ENCODE data around the gene PRRC2C. TPM values are rescaled to one million over a fixed set of nuclear protein-coding genes. Genes with fewer than 3 reads are reported as not detected.
A peak's percentile ranks its signal among the peaks of the same experiment; 100 is the strongest.

Gene PRRC2C
- total and polyA plus RNA-seq, 2 of the 13 experiments (the other 11 are each of a cell fraction or from before 2014, with no cell fraction given), result 46.2 to 57.0 TPM

DNA sequence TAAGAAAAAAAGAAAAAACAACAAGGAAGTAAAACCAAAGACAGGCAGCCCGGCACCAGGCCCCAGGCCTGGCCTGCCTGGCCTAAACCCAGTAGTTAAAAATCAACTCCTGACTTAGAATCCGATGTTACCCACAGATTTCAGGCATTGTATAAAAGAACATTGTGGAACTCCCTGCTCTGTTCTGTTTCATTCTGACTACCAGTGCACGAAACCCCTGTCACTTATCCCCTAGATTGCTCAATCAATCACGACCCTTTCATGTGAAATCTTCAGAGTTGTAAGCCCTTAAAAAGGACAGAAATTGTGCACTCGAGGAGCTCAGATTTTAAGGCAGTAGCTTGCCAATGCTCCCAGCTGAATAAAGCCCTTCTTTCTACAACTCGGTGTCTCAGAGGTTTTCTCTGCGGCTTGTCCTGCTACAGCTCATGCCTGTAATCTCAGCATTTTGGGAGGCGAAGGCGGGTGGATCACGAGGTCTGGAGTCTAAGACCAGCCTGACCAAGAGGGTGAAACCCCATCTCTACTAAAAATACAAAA lies 121.1 kb downstream of the PRRC2C start:
- Histone ChIP-seq H3K4me3 (replicated peaks in 1 of 3; ENCODE audit: insufficient read depth in 1 of 3, low read depth in 2 of 3, low read length in 3 of 3) (no peak overlapping the region), H3K9ac (ENCODE audit: insufficient read depth, low read depth, low read length) (no peak overlapping the region), H3K27ac (ENCODE audit: extremely low read length, insufficient read depth, low read length) (no peak overlapping the region), H4K20me1 (ENCODE audit: insufficient read depth, low read length) (no peaks in the 10 kb centered on the region), H3K4me2 (ENCODE audit: low read depth, low read length) (peak overlapping the region; percentile 55), H3K79me2 (ENCODE audit: insufficient read depth, low read length) (no peaks in the 10 kb centered on the region), H3K9me3 (ENCODE audit: low read length) (no peaks in the 10 kb centered on the region), H2AFZ (ENCODE audit: low read length) (no peak overlapping the region), H3K36me3 (replicated peaks in 1 of 2; ENCODE audit: control insufficient read depth in 1 of 2, insufficient read depth in 2 of 2, low read length in 2 of 2) (no peaks in the 10 kb centered on the region), H3K27me3 (ENCODE audit: control insufficient read depth in 1 of 2, insufficient read depth in 2 of 2, low read length in 2 of 2) (no peaks in the 10 kb centered on the region), H3K4me1 (ENCODE audit: insufficient read depth, low read length) (no peaks in the 10 kb centered on the region)
- no peak for TF ChIP-seq MXI1 (IDR thresholded peaks at IDR 0.05; ENCODE audit: borderline replicate concordance, low read depth, low read length)
- TF ChIP-seq ISX (CRISPR knock-in tag; conservative IDR thresholded peaks at IDR 0.05), result no peak
- TF ChIP-seq ZNF598 (CRISPR knock-in tag; IDR thresholded peaks at IDR 0.05; ENCODE audit: borderline replicate concordance), result no peak
- no peak for TF ChIP-seq EED (CRISPR knock-in tag; IDR thresholded peaks at IDR 0.05)
- no peak for TF ChIP-seq TBL1XR1 (IDR thresholded peaks at IDR 0.05; ENCODE audit: borderline replicate concordance, low read length, partially characterized antibody)
- no peak for TF ChIP-seq ZNF460 (CRISPR knock-in tag; IDR thresholded peaks at IDR 0.05; ENCODE audit: borderline replicate concordance)
- no peak for TF ChIP-seq ZFP37 (CRISPR knock-in tag; IDR thresholded peaks at IDR 0.05; ENCODE audit: borderline replicate concordance)
- TF ChIP-seq, protein P1, sequence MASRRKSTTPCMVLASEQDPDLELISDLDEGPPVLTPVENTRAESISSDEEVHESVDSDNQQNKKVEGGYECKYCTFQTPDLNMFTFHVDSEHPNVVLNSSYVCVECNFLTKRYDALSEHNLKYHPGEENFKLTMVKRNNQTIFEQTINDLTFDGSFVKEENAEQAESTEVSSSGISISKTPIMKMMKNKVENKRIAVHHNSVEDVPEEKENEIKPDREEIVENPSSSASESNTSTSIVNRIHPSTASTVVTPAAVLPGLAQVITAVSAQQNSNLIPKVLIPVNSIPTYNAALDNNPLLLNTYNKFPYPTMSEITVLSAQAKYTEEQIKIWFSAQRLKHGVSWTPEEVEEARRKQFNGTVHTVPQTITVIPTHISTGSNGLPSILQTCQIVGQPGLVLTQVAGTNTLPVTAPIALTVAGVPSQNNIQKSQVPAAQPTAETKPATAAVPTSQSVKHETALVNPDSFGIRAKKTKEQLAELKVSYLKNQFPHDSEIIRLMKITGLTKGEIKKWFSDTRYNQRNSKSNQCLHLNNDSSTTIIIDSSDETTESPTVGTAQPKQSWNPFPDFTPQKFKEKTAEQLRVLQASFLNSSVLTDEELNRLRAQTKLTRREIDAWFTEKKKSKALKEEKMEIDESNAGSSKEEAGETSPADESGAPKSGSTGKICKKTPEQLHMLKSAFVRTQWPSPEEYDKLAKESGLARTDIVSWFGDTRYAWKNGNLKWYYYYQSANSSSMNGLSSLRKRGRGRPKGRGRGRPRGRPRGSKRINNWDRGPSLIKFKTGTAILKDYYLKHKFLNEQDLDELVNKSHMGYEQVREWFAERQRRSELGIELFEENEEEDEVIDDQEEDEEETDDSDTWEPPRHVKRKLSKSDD (CRISPR knock-in tag; IDR thresholded peaks at IDR 0.05; ENCODE audit: low read depth), result no peak
- no peak for TF ChIP-seq DNMT1 (CRISPR knock-in tag; IDR thresholded peaks at IDR 0.05)
- no peak for TF ChIP-seq MAFK (conservative IDR thresholded peaks at IDR 0.05 in 1 of 2, IDR thresholded peaks at IDR 0.05 in 1 of 2; ENCODE audit: low read length in 2 of 2)
- no peak for TF ChIP-seq KAT2B (IDR thresholded peaks at IDR 0.05; ENCODE audit: borderline replicate concordance, low read depth, low read length)
- no peak for TF ChIP-seq MIER3 (CRISPR knock-in tag; IDR thresholded peaks at IDR 0.05; ENCODE audit: borderline replicate concordance)
- no peak for TF ChIP-seq ZNF34 (CRISPR knock-in tag; IDR thresholded peaks at IDR 0.05; ENCODE audit: borderline replicate concordance)
- TF ChIP-seq MAX (IDR thresholded peaks at IDR 0.05), result no peak
- TF ChIP-seq FOXP4 (CRISPR knock-in tag; IDR thresholded peaks at IDR 0.05), result no peak
- no peak for TF ChIP-seq ZNF740 (CRISPR knock-in tag; IDR thresholded peaks at IDR 0.05)
- TF ChIP-seq KLF12 (CRISPR knock-in tag; IDR thresholded peaks at IDR 0.05; ENCODE audit: borderline replicate concordance), result no peak
- no peak for TF ChIP-seq ZNF788 (CRISPR knock-in tag; IDR thresholded peaks at IDR 0.05; ENCODE audit: borderline replicate concordance)
- WGBS (ENCODE audit: low lambda C conversion rate), result 22% methylated on average over 9 of the region's 10 CpGs
- intact Hi-C loops (cut with micrococcal nuclease; ENCODE audit: unreplicated experiment), result no loop called here
- CTCF ChIA-PET (ENCODE audit: low intra/inter-chr PET ratio, low total read pairs), result no interaction called here
- POLR2A ChIA-PET, result interaction anchor here (1.7 kb wide), 1 partner anchor 16 kb away, joined by 3 read pairs; the partner anchor contains the start of gene MYOCOS
- ATAC-seq, result no peak
- no peak for FAIRE-seq
- in situ Hi-C loops (cut with HindIII; ENCODE audit: extremely low pct_ligation_motif_present, low pct_unique_long_range_greater_than_20kb), result no loop called here
- BruUV-seq (replicated peaks), result no TSS peak
- no peak for DNase-seq (ENCODE audit: low spot score)

Measured in HepG2 (cell line).